RWPE1 (cell line): ENCODE measurements around the gene IQCB1.

Experiments
- CTCF ChIA-PET: fragments of 350-600 bp; sonication (Branson Sonifier 250); formaldehyde crosslinking; extraction: SDS; loops from one replicate; lab custom pipeline; 2021; lab: Yijun Ruan, JAX
- POLR2A ChIA-PET: fragments of 400-600 bp; formaldehyde crosslinking; extraction: SDS; loops from one replicate; lab custom pipeline; 2020; ENCODE audit warnings: antibody characterized with exemption; ENCODE audit not compliant: low non-redundant PET; lab: Yijun Ruan, JAX
- DNase-seq: peaks from one replicate; pipeline ENCODE4 v3.0.0; 2012; ENCODE audit warnings: low spot score
- H3K27ac ChIP-seq: fragments of 450-650 bp; 2 replicates; pipeline ENCODE4 v1.5.1; 2017
- TF ChIP-seq, protein P1 (sequence below): fragments of 450-650 bp; conservative IDR thresholded peaks from 2 replicates; pipeline ENCODE4 v1.5.1; 2017; ENCODE audit warnings: low read depth, mild to moderate bottlenecking

IQCB1 gene

DNA sequence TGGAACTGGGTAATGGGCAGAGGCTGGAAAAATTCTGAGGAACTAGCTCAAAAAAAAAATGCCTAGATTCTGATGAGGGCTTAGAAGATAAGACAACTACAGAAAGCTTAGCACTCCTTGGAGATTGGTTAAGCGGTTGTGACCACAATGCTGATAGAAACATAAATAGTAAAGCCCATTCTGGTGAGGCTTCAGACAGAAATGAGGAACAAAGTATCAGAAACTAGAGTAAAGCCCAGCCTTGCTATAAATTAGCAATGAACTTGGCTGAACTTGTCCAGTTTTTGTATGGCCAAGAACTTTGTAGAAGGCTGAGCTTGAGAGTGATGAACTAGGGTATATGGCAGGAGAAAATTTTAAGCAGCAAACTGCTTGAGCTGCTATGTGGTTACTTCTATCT lies 110.7 kb downstream of the IQCB1 start:
- CTCF ChIA-PET = interaction anchor here (0.7 kb wide), 1 partner anchor 754 kb away, joined by 3 read pairs; no protein-coding TSS in a partner anchor
- no peak for DNase-seq
- TF ChIP-seq, protein P1, sequence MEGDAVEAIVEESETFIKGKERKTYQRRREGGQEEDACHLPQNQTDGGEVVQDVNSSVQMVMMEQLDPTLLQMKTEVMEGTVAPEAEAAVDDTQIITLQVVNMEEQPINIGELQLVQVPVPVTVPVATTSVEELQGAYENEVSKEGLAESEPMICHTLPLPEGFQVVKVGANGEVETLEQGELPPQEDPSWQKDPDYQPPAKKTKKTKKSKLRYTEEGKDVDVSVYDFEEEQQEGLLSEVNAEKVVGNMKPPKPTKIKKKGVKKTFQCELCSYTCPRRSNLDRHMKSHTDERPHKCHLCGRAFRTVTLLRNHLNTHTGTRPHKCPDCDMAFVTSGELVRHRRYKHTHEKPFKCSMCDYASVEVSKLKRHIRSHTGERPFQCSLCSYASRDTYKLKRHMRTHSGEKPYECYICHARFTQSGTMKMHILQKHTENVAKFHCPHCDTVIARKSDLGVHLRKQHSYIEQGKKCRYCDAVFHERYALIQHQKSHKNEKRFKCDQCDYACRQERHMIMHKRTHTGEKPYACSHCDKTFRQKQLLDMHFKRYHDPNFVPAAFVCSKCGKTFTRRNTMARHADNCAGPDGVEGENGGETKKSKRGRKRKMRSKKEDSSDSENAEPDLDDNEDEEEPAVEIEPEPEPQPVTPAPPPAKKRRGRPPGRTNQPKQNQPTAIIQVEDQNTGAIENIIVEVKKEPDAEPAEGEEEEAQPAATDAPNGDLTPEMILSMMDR = no peak
- H3K27ac ChIP-seq = no peak overlapping the region
- POLR2A ChIA-PET = no interaction called here

DNA sequence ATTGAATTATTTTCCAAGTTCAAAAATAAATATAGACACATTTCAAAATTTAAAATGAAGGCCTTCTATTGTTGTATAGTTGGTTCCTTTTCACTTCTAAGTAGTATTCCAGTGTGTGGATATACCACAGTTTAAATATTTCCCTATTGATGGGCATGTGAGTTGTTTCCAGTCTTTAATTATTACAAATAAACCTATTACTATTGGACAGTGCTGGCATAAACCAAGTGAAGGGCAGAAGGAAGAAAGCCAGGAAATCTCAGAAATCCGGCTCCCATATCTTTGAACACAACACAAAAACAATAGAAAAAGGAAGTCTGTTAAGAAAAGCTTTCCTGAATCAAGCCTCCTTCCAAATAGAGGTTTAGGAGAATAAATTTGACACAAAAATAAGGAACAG lies 111.4 kb downstream of the IQCB1 start:
- TF ChIP-seq, protein P1 = no peak
- ChIA-PET CTCF (no interaction called here), POLR2A (no interaction called here)
- no peak for DNase-seq
- H3K27ac ChIP-seq = no peak overlapping the region

DNA sequence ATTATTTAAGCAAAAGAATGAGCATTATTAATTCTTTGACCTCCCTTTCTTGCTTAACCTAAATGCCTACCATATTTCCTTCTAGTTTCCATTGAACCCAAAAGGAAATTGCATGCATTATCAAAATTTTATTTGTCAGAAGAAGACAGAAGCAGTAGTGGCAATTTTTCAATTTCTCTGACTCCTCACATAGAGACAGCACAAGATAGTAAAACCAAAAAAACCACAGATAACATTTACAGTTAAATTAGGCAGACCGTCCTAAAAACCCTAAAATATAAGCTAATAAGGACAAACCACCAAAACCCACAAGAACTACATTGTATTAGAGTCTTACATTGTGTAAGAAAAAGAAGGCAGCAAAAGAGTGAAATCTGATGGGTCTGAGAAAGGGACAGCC lies 112.4 kb downstream of the IQCB1 start:
- DNase-seq = no peak
- H3K27ac ChIP-seq = no peak overlapping the region
- POLR2A ChIA-PET = no interaction called here
- CTCF ChIA-PET = interaction anchor here (0.6 kb wide), 1 partner anchor 100 kb away, joined by 3 read pairs; no protein-coding TSS in a partner anchor
- TF ChIP-seq, protein P1 = no peak

DNA sequence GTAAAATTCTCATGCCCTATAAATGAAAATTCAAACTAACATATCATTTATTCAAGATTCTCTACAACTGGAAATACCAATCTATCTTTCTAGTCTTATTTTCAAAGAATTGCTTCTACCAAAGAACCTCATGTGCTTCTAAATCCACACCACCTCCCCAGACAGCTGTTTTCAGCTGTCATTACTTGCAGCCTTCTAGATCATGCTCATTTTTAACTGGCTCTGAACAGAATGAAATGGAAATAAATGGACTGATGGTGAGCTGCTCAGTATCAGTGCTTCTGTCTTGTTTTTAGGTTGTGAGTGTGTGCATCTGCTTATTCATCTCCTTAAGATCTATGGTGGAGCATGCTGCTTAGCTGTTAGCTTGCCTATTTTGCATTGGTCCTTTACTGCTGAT lies 114.7 kb downstream of the IQCB1 start:
- ChIA-PET POLR2A (no interaction called here), CTCF (no interaction called here)
- TF ChIP-seq, protein P1 = no peak
- no peak overlapping the region for H3K27ac ChIP-seq
- no peak for DNase-seq
